ENCODE data around the gene USP6NL.

DNA sequence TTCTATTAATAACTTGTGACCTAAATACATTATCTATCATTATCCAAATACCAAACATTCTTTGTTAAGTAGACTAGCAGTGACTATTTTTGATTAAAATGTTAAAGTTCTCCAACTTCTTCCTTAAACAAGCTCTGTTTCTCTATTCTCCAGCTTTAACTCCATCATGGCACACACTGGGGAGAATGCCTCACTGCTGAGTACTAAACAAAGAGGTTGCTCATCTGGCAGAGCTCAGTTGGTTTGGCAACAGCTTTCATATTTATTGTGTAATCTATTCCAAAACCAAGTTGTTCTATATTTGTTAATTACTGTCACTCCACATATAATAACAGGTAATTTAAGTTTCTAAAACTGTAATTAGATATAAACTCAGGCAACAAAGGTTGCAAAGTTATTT is 89.6 kb downstream of the USP6NL start:
- no peak for TF ChIP-seq POLR2AphosphoS5 (IDR thresholded peaks at IDR 0.05; ENCODE audit: low read depth, low read length)
- no peak for TF ChIP-seq POLR2A (IDR thresholded peaks at IDR 0.05; ENCODE audit: low read depth, low read length)
- no peak for TF ChIP-seq TAF1 (IDR thresholded peaks at IDR 0.05; ENCODE audit: borderline replicate concordance, low read depth, low read length)

All from GM12892 (cell line).